H1 (cell line): Measurements from ENCODE around the gene GNG7. TPM values are rescaled to one million over a fixed set of nuclear protein-coding genes. Genes with fewer than 3 reads are reported as not detected.
A peak's percentile ranks its signal among the peaks of the same experiment; 100 is the strongest.

ENCODE experiments used
- CTCF ChIA-PET: fragments of 300-600 bp; sonication (Branson Sonifier 250); formaldehyde crosslinking; loops from one replicate; lab custom pipeline; 2021; ENCODE audit not compliant: partially characterized antibody; lab: Charles Lee
- POLR2A ChIA-PET: fragments of 300-600 bp; sonication (Branson Sonifier 250); formaldehyde crosslinking; loops from one replicate; lab custom pipeline; 2021; ENCODE audit warnings: inconsistent platforms; ENCODE audit not compliant: partially characterized antibody; lab: Charles Lee
- DNase-seq, 2 experiments: peaks; one replicate each; pipeline versions ENCODE4 v3.0.0 to v3.0.0-alpha.2; 2010 to 2022; ENCODE audit warnings: low spot score in 2 of 2, low read depth in 1 of 2, mixed read lengths in 1 of 2
- FAIRE-seq: peaks from 2 replicates; lab custom pipeline; 2011; peaks lifted over from hg19 to GRCh38; lab: Jason Lieb, UNC
- H2AFZ ChIP-seq: 2 replicates; pipeline ENCODE4 v1.8.1; 2012; ENCODE audit warnings: low read length, inconsistent platforms
- H2AK5ac ChIP-seq: 2 replicates; pipeline ENCODE4 v1.6.1; 2013; ENCODE audit warnings: low read depth, low read length
- H2BK120ac ChIP-seq: replicated peaks from 2 replicates; pipeline ENCODE3; 2013; ENCODE audit warnings: low read depth, low read length, inconsistent platforms
- H2BK12ac ChIP-seq: 2 replicates; pipeline ENCODE4 v1.6.1; 2013; ENCODE audit warnings: low read depth, low read length
- H2BK15ac ChIP-seq: 2 replicates; pipeline ENCODE4 v1.6.1; 2013; ENCODE audit warnings: low read length
- H2BK20ac ChIP-seq: 2 replicates; pipeline ENCODE4 v1.6.1; 2013; ENCODE audit warnings: low read length
- H2BK5ac ChIP-seq: 2 replicates; pipeline ENCODE4 v1.6.1; 2013; ENCODE audit warnings: low read depth, low read length
- H3K14ac ChIP-seq: 2 replicates; pipeline ENCODE4 v1.6.1; 2013; ENCODE audit warnings: inconsistent platforms; ENCODE audit not compliant: insufficient read length
- H3K18ac ChIP-seq: 2 replicates; pipeline ENCODE4 v1.6.1; 2013; ENCODE audit warnings: low read length; ENCODE audit errors: extremely low read depth
- H3K23ac ChIP-seq: 2 replicates; pipeline ENCODE4 v1.6.1; 2013; ENCODE audit warnings: inconsistent platforms; ENCODE audit not compliant: insufficient read length
- H3K23me2 ChIP-seq: 2 replicates; pipeline ENCODE4 v1.6.1; 2013; ENCODE audit warnings: low read depth, low read length
- H3K27ac ChIP-seq: 2 replicates; pipeline ENCODE4 v1.6.1; 2011; ENCODE audit warnings: low read depth, low read length, inconsistent platforms
- H3K27me3 ChIP-seq, 4 experiments: replicated peaks in 1 of 4; 1 replicate in 1 of 4; 2 replicates in 3 of 4; pipeline versions ENCODE4 v1.6.1 to v1.8.1; 2011 to 2013; ENCODE audit warnings: low read length in 3 of 4, mild to moderate bottlenecking in 3 of 4, inconsistent platforms in 2 of 4, mixed read lengths in 2 of 4, moderate library complexity in 1 of 4; ENCODE audit not compliant: control insufficient read depth in 3 of 4, insufficient read depth in 3 of 4; ENCODE audit errors: extremely low read depth in 1 of 4
- H3K36me3 ChIP-seq, 4 experiments: 2 replicates each; pipeline versions ENCODE4 v1.6.1 to v1.8.1; 2011 to 2013; ENCODE audit warnings: mild to moderate bottlenecking in 4 of 4, low read length in 3 of 4, moderate library complexity in 2 of 4, control low read depth in 1 of 4, inconsistent platforms in 1 of 4; ENCODE audit not compliant: insufficient read depth in 4 of 4, control insufficient read depth in 2 of 4
- H3K4ac ChIP-seq: replicated peaks from 2 replicates; pipeline ENCODE3; 2013; ENCODE audit warnings: low read length, low read depth, mixed read lengths, inconsistent platforms; ENCODE audit not compliant: insufficient read length
- H3K4me1 ChIP-seq, 4 experiments: replicated peaks in 1 of 4; 1 replicate in 1 of 4; 2 replicates in 3 of 4; pipeline versions ENCODE4 v1.6.1 to v1.8.1; 2011 to 2013; ENCODE audit warnings: low read length in 3 of 4, inconsistent platforms in 2 of 4, mixed read lengths in 1 of 4; ENCODE audit not compliant: insufficient read depth in 4 of 4, control insufficient read depth in 3 of 4
- H3K4me2 ChIP-seq, 2 experiments: 2 replicates each; pipeline versions ENCODE4 v1.6.1 to v1.8.1; 2011 to 2013; ENCODE audit warnings: low read depth in 2 of 2, low read length in 2 of 2, control low read depth in 1 of 2, inconsistent platforms in 1 of 2, mild to moderate bottlenecking in 1 of 2; ENCODE audit not compliant: insufficient read depth in 1 of 2
- H3K4me3 ChIP-seq, 4 experiments: fragments of 200-600, 300-600 bp in 1 of 4; sonication (generic), shearing (Covaris generic), sonication (Bioruptor Twin) in 1 of 4; 2 replicates each; pipeline versions ENCODE4 v1.5.1 to v1.8.1; 2011 to 2016; ENCODE audit warnings: low read length in 4 of 4, low read depth in 3 of 4, control low read depth in 2 of 4, inconsistent platforms in 2 of 4, mild to moderate bottlenecking in 2 of 4, mixed read lengths in 1 of 4, moderate library complexity in 1 of 4; ENCODE audit not compliant: insufficient read depth in 2 of 4; ENCODE audit errors: extremely low read depth in 1 of 4
- H3K56ac ChIP-seq: replicated peaks from 2 replicates; pipeline ENCODE3; 2013; ENCODE audit warnings: low read depth, mild to moderate bottlenecking, mixed read lengths, low read length, inconsistent platforms; ENCODE audit not compliant: insufficient read length
- H3K79me1 ChIP-seq: 2 replicates; pipeline ENCODE4 v1.6.1; 2013; ENCODE audit warnings: low read depth, low read length, control low read depth
- H3K79me2 ChIP-seq, 2 experiments: 2 replicates each; pipeline versions ENCODE4 v1.6.1 to v1.8.1; 2012 to 2013; ENCODE audit warnings: low read length in 2 of 2, mild to moderate bottlenecking in 2 of 2, inconsistent platforms in 1 of 2; ENCODE audit not compliant: insufficient read depth in 2 of 2, control insufficient read depth in 1 of 2
- H3K9ac ChIP-seq, 4 experiments: replicated peaks in 1 of 4; 1 replicate in 1 of 4; 2 replicates in 3 of 4; pipeline versions ENCODE4 v1.6.1 to v1.8.1; 2011 to 2013; ENCODE audit warnings: low read depth in 3 of 4, low read length in 3 of 4, control low read depth in 2 of 4, mild to moderate bottlenecking in 2 of 4, moderate library complexity in 2 of 4, inconsistent platforms in 1 of 4; ENCODE audit errors: extremely low read depth in 1 of 4
- H3K9me3 ChIP-seq, 2 experiments: 2 replicates each; pipeline versions ENCODE4 v1.6.1 to v1.8.1; 2012 to 2013; ENCODE audit warnings: mild to moderate bottlenecking in 2 of 2, moderate library complexity in 2 of 2, control low read depth in 1 of 2, inconsistent platforms in 1 of 2, low read depth in 1 of 2, low read length in 1 of 2, mixed read lengths in 1 of 2; ENCODE audit not compliant: insufficient read depth in 2 of 2
- H4K20me1 ChIP-seq, 2 experiments: replicated peaks in 1 of 2; 2 replicates each; pipeline versions ENCODE3 to v1.8.1; 2011 to 2013; ENCODE audit warnings: inconsistent platforms in 2 of 2, low read length in 2 of 2, mild to moderate bottlenecking in 1 of 2; ENCODE audit not compliant: insufficient read depth in 2 of 2, control insufficient read depth in 1 of 2
- H4K5ac ChIP-seq: 2 replicates; pipeline ENCODE4 v1.6.1; 2013; ENCODE audit warnings: low read length, low read depth, mixed read lengths, inconsistent platforms; ENCODE audit not compliant: insufficient read length
- H4K8ac ChIP-seq: 2 replicates; pipeline ENCODE4 v1.8.0; 2013; ENCODE audit warnings: mild to moderate bottlenecking, moderate library complexity, low read length, inconsistent platforms; ENCODE audit not compliant: insufficient read depth; ENCODE audit errors: extremely low read depth
- H4K91ac ChIP-seq: replicated peaks from 2 replicates; pipeline ENCODE3; 2013; ENCODE audit warnings: low read length, mixed read lengths, inconsistent platforms; ENCODE audit not compliant: insufficient read length
- CHD1 ChIP-seq: IDR thresholded peaks from 2 replicates; pipeline ENCODE4 v1.6.1; 2012; ENCODE audit warnings: low read depth, low read length, improper control_type of control experiment
- CREB1 ChIP-seq: IDR thresholded peaks from 2 replicates; pipeline ENCODE4 v1.6.1; 2012; ENCODE audit warnings: inconsistent platforms
- CTBP2 ChIP-seq: IDR thresholded peaks from 2 replicates; pipeline ENCODE4 v1.7.0; 2011; ENCODE audit warnings: borderline replicate concordance, mild to moderate bottlenecking, moderate library complexity, mixed read lengths, low read length; ENCODE audit not compliant: insufficient read depth, insufficient read length
- CTCF ChIP-seq, 3 experiments: IDR thresholded peaks; 1 replicate in 2 of 3; 2 replicates in 1 of 3; pipeline versions ENCODE4 v1.5.1 to v1.6.1; 2011; ENCODE audit warnings: low read length in 3 of 3, mild to moderate bottlenecking in 3 of 3, inconsistent platforms in 2 of 3, low read depth in 1 of 3, moderate library complexity in 1 of 3; ENCODE audit not compliant: insufficient read depth in 1 of 3; ENCODE audit errors: control extremely low read depth in 1 of 3
- JUN ChIP-seq: IDR thresholded peaks from 2 replicates; pipeline ENCODE4 v1.6.1; 2011; ENCODE audit warnings: low read depth, mild to moderate bottlenecking, improper control_type of control experiment, low read length
- MAX ChIP-seq: IDR thresholded peaks from 2 replicates; pipeline ENCODE4 v1.6.1; 2012; ENCODE audit warnings: inconsistent platforms
- RAD21 ChIP-seq, 2 experiments: IDR thresholded peaks in 1 of 2; conservative IDR thresholded peaks in 1 of 2; 2 replicates each; pipeline ENCODE4 v1.6.1; 2011; ENCODE audit warnings: low read depth in 2 of 2, low read length in 2 of 2, improper control_type of control experiment in 1 of 2, inconsistent platforms in 1 of 2, mild to moderate bottlenecking in 1 of 2, moderate library complexity in 1 of 2
- WGBS, 2 experiments: shearing (Covaris generic) in 1 of 2; methylation state at CpG; one replicate each; pipeline versions ENCODE4 v1.1.6 to v1.1.7; 2013 to 2015; ENCODE audit warnings: low lambda C conversion rate in 2 of 2, mixed read lengths in 2 of 2, inconsistent platforms in 1 of 2, low coverage in 1 of 2, missing lambda C conversion rate in 1 of 2; ENCODE audit not compliant: insufficient replicate concordance in 2 of 2, insufficient coverage in 1 of 2, insufficient read length in 1 of 2; ENCODE audit errors: extremely low coverage in 1 of 2, missing lambda C conversion rate in 1 of 2; 5-methylcytosine and 5-hydroxymethylcytosine counted together
- polyA plus RNA-seq, 7 experiments: library from polyadenylated mRNA; depleted of rRNA in 3 of 7; stranded (reverse) in 5 of 7; unstranded in 2 of 7; fragments of >200 nt in 5 of 7; fragments of 200-250 nt in 2 of 7; gene quantifications; 1 replicate in 5 of 7; 2 replicates in 1 of 7; 4 replicates in 1 of 7; pipeline versions ENCODE4 v1.2.1 to v1.2.3, GENCODE V29; 2011 to 2013; ENCODE audit warnings: missing spikeins in 2 of 7, mixed read lengths in 2 of 7
- total RNA-seq: library from RNA; stranded (reverse); fragmentation: NEBNext Ultra II Directional; extraction: Animal tissue kit (Norgen Biotek cat#: 25700); gene quantifications from 2 replicates; pipeline ENCODE4 v1.2.1, GENCODE V29; 2021

Gene GNG7
- total and polyA plus RNA-seq, 2 of the 8 experiments (the other 6 are each of a cell fraction or from before 2014, with no cell fraction given): 2.8 to 7.8 TPM

GRCh38 chr19:2636897-2637683, 65.4 kb downstream of the GNG7 start:
- DNase-seq (peak in 1 of 2 experiments; percentile 89), FAIRE-seq (no peak)
- H2BK15ac ChIP-seq: peak overlapping the region; percentile 88; the same call in 1 of the 2 replicates
- H3K27me3 ChIP-seq: no peaks in the 10 kb centered on the region; a peak in 1 of 7 replicates
- H3K9ac ChIP-seq: no peak overlapping the region
- H2BK5ac ChIP-seq: no peak overlapping the region
- H3K79me1 ChIP-seq: no peaks in the 10 kb centered on the region; the same call in 1 of the 2 replicates
- H2BK20ac ChIP-seq: 0 out of 2 replicates have a peak overlapping the region, but pooled peaks have one; percentile 72
- POLR2A ChIA-PET: interaction anchor here (0.7 to 2.2 kb wide), 5 partner anchors 38 to 189 kb away, joined by 3 to 20 read pairs (median 4); partner anchors contain the start of gene GADD45B
- H2BK120ac ChIP-seq: no peak overlapping the region
- no peak overlapping the region for H3K56ac ChIP-seq
- peak overlapping the region; percentile 27; the same call in 1 of the 2 replicates for H2BK12ac ChIP-seq
- H3K27ac ChIP-seq: no peak overlapping the region
- H4K91ac ChIP-seq: no peak overlapping the region
- peak overlapping the region; percentile 4 to 75; a peak in 3 of 4 replicates for H3K4me2 ChIP-seq
- H3K14ac ChIP-seq: no peak overlapping the region
- no peak overlapping the region for H3K4ac ChIP-seq
- H3K18ac ChIP-seq: no peak overlapping the region
- no peak overlapping the region for H3K23ac ChIP-seq
- H3K79me2 ChIP-seq: no peaks in the 10 kb centered on the region
- H4K20me1 ChIP-seq: no peaks in the 10 kb centered on the region
- no peaks in the 10 kb centered on the region for H3K9me3 ChIP-seq
- H2AK5ac ChIP-seq: no peak overlapping the region
- WGBS, 2 experiments: 28% methylated on average over 33 of the region's 37 CpGs; no CpG with 5 or more reads in 1 of the 2 experiments
- H2AFZ ChIP-seq: 0 out of 2 replicates have a peak overlapping the region, but pooled peaks have one; percentile 35
- CTCF ChIA-PET: interaction anchor here (0.6 to 3.5 kb wide), 63 partner anchors 9 to 1932 kb away, joined by 3 to 34 read pairs (median 4); partner anchors contain the start of genes GADD45B and TIMM13
- H3K4me1 ChIP-seq: peaks cover 0 to 4% (median 2%) of the 10 kb centered on the region in 4 experiments; a peak in 3 of 7 replicates
- peak overlapping the region; percentile 63 for H4K8ac ChIP-seq
- no peaks in the 10 kb centered on the region for H3K23me2 ChIP-seq
- H3K36me3 ChIP-seq: no peaks in the 10 kb centered on the region
- peak overlapping the region; percentile 54 for H4K5ac ChIP-seq
- H3K4me3 ChIP-seq: peak overlapping the region in 3 of 4 experiments; percentile 36 to 54 (median 38); a peak in 6 of 8 replicates
- TF ChIP-seq CTCF (IDR thresholded peaks at IDR 0.05; ENCODE audit: control extremely low read depth in 1 of 3, insufficient read depth in 1 of 3, low read depth in 1 of 3, low read length in 3 of 3) (peak; percentile 78 to 84 (median 82)), CTBP2 (no peak), MAX (peak; percentile 26; the same call in 1 of the 2 replicates), RAD21 (IDR thresholded peaks at IDR 0.05 in 1 of 2, conservative IDR thresholded peaks at IDR 0.05 in 1 of 2; ENCODE audit: low read depth in 2 of 2, low read length in 2 of 2) (peak; percentile 83 to 85), JUN (no peak), CHD1 (no peak), CREB1 (no peak)
